GM19324 (cell line): ENCODE measurements around the gene RASGRP2.

Experiments used
- ATAC-seq: cut with Tn5 transposase; IDR thresholded peaks from one replicate; pipeline ENCODE4 v1.9.1; 2021; ENCODE audit warnings: mild to moderate bottlenecking, moderate library complexity; ENCODE audit not compliant: unreplicated experiment, low FRiP score

RASGRP2 gene

DNA sequence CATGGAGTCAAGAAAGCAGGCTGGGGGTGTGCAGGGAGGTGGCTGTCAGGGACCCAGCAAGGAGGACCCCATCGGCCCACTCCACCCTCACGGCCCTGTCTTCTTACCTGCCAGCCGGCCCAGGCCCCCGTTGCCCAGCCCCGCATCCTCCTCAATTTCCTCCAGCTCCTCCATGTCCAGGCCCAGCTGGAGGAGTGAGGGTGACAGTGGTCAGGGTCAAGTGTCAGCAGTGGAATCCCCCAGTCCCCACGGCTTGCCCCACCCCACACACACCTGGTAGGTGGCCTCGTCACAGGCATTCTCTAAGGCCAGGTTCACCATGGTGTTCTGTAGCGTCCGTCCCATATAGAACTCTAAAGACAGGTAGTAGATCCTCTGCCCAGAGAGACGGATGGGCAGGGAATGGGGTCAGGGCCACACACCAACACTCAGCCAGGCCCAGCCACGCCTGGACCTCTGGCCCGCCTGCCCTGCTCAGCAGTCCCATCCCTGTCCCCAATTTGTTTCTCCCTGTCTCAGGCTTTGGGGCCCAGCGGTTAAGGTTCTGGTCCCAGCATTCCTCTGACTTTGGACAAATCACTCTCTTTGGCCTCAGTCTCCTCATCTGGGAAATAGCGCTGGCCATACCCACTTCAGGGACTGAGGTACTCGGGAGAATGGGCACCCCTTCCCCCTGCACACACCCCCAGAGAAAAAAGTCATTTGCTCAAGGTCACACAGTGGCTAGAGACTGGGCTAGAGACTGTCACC is 14.6 kb upstream of the RASGRP2 start:
- no peak for ATAC-seq

DNA sequence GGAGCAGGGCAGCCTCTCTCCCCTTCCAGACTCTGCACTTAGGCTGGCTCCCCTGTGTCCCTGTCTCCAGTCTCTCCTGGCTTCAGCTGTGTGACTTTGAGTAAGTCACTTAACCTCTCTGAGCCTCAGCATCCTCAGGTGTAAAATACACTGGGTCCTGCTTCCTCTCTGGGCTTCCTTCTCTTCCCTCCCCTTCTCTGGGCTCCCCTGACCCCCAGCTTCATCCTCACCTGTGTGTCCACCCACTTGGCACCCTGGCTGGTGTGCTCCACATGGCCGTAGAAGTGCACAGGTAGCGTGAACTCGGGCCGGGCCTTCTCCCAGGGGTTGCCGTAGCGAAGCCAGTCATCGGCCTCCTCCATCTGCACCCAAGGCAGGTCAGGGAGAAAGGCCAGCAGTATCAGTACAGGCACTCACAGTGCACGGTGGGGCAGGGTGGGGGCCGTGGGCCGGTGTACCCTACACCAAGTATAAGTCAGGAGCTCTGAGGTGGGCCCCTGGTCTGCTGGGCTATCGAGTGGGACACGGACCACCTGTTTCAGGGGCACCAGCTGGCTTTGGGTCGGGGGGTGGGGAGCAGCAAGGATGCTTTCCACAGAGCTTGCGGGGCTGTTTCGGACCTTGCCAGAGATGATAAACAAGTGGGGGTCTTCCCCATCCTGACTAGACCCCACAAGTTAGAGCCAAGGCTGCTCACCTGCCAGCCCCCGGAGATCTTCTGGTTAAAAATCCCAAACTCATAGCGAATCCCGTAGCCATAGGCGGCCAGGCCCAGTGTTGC is 13.8 kb upstream of the RASGRP2 start:
- ATAC-seq, result no peak

DNA sequence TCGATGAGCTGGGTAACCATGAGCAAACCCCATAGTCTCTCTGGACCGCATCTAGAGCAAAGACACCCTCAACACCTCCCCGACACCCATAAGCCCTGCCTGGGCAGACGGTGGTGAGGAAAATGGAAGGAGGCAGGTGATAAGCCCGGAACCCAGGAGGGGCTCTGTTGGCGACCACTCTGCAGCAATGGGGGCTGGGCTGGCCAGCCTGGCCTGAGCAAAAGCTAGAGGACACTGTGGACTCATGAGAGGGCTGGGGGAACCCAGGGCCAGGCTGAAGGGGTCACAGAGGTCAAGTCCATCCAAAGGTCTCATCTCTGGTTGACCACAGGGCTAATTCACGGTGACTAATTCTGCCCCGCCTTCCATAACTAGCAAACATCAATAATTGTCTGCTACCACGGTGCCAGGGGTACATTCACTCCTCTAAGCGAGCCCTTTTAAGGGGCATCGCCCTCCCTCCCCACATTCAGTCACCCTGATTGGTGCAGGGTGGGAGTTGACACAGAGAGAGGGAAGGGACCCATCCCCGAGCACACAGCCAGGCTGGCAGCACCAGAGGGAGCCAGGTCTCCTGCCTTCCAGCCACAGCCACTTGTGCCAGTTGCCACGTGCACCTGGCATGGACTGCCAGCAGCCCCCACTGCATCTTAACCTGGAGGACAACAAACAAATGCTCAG is 11.9 kb upstream of the RASGRP2 start:
- ATAC-seq, result no peak

DNA sequence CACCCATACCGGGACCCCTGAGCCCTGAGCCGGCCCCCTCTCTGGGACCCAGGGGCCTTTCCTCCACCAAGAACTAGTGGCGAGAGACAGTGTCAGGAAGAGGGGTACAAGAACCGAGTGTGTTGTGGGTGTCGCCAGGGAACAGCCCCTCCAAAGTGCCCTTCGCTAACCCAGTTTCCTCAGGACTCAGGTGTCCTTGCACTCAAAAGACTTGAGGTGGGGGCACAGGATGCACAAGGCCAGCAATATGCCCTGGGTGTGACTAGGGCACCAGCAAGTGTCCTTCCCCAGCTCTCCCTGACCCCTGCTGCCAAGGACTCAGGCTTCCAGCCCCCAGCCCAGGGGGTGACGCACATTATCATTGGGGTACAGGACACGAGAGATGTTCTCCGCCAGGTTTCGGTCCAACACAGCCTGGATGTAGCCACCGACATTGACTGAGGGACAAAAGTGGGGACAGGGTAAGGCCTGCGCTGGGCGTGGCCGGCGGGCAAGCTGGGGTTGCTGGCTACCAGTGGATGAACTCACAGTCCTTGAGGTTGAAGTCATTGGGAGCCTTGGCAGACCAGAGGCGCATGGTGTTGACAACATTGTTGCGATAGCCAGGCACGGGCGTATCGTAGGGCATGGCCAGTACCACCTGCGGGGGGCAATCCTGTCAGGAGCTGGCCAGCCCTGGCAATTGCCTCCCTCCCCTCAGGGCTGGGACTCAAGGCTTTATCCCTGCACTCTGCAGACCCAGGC is 11.1 kb upstream of the RASGRP2 start:
- no peak for ATAC-seq

DNA sequence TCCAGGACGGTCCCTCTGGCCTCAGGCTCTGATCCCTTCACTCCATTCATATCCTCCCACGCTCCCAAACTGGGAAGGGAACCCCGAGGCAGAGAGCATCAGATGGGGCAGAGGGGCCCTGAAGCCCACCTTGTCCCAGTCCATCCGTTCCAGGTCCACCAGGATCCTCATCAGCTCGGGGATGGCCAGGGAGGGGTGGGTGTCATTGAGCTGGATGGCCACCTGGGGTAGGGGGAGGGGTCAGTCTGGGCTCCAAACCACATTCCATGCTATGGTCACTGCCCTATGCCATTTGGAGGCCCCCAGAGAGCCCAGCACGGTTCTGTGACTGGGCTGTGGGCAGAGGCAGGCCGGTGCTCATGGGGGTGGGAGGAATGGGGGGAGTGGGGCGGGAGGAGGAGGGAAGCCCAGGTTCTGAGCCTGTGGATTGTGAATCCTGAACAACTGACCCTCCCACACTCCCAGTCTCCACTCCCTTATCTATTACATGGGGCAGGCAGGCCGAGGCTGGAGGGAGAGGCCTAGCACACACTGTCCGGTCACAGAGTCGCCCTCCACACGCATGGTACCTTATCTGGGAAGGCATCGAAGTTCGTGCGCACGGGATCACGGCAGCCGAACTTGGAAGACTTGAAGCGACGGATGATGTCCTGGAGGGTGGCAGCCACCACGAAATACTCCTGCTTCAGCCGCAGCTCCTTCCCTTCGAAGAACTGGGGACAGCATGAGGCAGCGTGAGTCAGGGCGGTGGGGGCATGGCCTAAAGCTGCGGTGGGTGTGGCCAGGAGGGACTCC is 10.4 kb upstream of the RASGRP2 start:
- ATAC-seq, result no peak

DNA sequence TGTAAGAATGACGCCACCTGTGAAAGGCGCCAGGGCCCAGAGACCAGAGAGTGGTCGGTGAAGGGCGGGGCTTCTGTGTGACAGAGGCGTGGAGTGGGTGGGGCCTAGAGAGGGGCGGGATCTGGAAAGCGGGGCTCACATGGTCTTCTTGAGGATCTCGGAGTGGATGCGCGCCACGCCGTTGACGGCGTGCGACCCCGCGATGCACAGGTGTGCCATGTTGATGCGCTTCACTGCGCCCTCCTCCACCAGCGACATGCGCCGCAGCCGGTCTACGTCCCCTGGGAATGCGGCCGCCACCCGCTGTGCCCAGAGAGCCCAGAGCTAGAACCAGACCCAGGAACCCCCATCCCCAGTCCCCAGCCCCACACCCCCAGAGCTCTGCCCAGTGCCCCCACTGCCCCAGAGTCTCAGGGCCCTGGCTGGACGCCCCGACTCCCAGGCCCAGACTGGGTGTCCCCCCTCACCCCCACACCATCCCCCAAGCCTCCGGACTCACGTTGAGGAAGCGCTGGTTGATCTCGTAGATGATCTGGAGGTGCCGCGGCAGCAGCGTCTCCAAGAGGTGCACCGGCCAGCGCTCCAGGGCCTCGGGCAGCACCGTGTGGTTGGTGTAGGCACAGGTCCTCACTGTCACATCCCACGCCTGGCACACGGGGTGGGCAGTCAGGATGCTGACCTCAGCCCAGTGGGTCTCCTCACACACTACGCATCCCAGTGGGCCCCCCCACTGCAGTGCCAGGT is 9.6 kb upstream of the RASGRP2 start:
- no peak for ATAC-seq

DNA sequence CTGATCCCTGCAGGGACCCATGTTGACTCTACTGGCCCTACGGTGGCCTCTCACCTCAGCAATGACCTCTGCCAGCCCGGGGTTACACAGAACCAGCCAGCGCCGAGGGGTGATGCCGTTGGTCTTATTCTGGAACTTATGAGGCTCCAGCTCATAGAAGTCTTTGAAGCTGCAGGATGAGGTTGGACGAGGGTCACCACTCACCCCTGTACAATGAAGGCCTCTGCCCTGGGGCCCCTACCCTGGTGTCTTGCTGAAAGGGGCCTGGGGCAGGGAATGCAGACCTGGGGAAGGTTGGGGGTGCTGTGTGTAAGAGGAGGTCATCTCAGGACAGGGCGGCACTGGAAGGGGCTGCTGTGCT is 9.1 kb upstream of the RASGRP2 start:
- ATAC-seq, result no peak

DNA sequence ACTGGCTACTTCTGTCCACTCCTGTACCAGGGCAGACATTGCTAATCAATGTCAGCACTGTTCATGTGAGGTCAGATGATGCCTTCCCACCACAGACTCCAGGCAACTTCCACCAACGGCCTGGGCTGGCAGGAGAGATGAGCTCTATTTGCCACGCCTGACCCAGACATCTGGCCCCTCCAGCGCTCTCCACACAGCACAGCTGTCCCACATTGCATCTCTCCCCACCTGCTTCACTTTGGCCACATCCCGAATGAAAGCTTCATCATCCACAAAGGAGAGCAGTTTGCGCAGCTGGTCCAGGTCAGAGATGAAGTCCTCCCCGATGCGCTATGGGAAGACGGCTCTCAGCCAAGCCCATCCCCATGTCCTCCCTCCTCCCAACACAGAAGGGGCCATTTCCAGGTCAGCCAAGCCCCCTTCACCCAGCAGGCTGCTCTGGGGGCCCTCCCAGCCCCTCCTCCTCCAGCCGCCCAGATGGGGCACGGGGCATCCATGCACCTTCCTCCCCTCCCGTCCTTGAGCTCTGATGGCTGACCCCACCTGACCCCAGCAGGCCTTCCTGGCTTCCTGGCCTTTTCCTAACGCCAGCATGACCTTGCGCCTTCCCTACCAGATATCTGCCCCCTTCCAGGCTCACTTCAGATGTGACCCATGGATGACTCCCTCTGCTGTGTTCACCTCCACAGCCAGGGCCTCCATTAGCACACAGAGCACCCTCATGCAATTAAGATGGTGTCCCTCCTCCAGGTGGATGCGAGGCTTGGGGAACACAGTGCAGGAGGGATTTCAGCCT is 8.4 kb upstream of the RASGRP2 start:
- no peak for ATAC-seq

DNA sequence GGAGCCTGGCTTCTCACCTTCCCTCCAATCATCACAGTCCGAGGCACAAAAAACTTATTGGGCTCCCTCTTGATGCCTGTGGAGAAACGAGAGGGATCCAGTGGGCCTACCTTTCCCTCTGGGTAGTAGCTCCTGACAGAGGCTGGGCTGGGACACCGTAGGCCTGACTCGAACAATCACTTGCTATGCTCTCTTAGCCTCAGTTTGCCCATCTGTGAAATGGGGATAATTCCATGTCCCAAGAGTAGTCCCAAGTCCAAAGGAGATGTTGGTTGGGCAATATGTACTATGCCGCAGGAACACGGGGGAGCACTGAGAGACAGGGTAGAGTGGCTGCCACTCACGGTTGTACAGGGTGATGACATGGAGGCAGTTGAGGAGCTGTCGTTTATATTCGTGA is 7.6 kb upstream of the RASGRP2 start:
- ATAC-seq, result no peak

DNA sequence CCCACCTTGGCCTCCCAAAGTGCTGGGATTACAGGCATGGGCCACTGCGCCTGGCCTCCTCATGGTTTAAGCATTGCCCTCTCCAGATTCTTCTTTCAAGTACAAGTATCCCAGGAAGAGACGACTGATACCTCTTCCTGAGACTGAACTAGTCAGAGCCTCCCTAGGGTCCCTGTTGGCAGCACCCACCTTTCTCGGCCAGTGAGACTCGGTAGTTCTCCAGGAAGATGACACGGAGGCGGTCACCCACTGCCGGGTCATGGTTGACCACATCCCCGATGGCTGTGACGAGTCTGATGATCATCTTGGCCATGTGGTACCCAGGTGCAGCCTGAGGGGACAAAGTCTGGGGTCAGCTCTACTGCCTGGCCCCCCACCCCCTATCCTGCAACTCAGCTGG is 7.2 kb upstream of the RASGRP2 start:
- no peak for ATAC-seq

DNA sequence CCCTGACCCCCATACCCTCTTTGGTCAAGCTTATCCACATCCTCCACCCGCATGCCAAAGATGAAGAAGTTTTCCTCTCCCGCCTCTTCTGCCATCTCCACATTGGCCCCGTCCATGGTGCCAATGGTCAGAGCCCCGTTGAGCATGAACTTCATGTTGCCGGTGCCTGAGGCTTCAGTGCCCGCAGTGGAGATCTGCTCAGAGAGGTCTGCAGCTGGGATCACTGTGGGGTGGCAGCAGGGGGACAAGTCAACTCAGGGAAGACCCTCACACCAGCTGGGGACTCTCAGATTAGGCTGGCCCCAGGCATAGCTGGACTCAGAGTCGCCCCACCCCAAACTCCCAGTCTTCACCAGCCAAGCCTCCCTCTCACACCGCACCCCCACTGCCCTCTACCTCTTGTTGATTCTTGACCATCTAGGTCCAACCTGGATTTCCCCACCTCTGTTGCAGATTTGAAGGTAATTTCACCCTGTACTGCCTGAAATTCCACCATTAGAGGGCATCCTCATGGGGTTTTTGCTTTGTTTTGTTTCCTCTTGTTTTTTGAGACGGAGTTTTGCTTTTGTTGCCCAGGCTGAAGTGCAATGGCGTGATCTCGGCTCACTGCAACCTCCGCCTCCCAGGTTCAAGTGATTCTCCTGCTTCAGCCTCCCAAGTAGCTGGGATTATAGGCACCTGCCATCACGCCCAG is 6.6 kb upstream of the RASGRP2 start:
- ATAC-seq, result no peak

DNA sequence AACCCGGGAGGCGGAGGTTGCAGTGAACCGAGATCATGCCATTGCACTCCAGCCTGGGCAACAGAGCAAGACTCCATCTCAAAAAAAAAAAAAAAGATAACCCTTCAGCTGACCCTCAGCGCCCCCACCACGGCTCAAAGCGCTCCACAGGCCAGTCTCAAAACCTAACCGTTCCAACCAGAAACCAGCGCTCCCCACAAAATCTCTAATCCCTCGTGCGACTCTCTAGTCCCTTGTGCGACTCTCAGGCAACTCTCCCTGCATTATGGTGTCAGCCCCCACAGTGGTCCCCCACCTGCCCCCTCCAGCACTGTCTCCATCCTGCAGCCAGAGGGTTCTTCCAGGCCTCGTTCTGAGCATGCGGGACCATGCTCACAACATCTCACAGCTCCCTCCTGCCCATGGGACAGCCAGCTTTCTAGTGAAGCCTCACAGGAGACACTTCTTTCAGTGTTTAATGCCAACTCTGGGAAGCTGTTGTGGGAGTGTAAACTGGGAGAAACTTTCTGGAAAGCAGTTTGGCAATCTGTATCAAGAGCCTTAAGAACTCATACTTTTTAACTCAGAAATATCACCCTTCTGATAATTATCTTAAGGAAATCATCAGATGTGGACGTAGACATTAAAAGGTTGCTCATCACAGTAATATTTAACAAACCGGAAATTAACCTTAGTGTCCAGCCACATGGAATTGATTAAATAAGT is 4.2 kb upstream of the RASGRP2 start:
- ATAC-seq, result no peak

DNA sequence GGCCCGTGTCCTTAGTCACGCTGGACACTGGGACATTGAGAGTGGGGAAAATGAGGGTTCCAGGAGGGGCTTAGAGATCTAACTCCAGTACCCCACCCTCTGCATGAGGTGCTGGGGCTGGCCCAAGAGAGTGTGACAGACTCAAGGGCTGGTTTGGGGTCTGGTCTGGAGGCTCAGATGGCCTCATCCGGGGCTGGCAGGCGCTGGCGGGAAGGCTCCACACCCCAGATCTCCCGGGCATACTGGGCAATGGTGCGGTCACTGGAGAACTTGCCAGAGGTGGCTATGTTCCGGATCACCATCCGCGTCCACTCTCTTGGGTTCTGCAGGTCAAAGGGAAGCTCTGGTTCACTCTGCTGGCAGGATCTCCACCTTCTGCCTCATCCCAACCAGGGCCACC is 2.5 kb upstream of the RASGRP2 start:
- ATAC-seq, result no peak

DNA sequence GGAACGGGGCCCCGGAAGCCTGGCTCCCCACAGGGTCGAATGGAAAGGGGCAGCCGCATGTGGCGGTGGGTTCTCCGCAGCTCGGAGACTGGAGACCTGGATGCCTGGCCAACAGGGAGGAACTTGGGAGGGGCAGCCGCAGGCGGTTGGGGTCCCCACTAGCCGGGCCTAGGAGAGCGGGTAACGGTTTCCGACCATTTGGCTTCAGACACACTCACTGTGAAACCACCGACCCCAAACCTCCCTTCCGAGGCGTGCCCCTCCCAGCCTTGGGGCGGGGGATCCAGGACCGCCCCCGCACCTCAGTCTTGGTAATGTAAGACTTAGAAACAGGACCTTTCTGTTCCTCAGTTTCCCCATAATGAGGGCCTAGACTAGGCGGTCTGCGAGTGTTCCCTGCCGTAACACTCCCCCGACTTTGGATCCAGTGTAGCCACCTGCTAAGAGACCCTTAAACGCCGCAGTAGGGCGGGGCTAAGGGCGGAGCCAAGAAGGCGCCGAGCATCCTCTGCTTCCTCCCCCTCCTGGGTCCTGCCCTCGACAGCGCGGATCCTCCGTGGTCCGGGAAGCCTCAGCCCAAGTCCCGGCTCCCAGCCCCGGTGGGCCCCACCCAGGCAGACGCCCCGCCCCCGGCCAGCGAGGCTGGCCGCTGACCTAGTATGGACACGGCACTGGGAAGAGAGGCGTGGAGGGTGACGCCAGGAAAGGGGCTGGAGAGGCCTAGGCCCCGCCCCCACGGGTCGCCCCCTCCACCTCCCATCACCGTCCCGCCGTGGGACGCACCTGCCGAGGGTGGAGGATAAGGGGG is 1.8 kb upstream of the RASGRP2 start:
- ATAC-seq, result no peak

DNA sequence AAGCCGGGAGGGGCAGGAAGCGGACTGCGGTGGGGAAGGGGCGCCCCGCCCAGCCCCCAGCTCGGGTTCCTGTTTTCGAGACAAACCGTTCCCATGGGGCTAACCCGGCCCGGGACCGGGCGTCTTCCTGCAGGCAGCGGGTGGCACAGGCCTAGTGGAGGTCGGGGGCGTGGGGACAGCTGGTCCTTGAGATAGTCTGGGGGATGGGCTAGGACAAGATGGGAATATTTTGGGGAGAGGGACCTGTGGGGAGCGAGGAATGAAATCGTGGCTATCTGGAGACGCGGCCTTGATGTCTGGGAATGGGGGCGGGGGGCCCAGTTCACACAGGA is 1.2 kb upstream of the RASGRP2 start:
- no peak for ATAC-seq

DNA sequence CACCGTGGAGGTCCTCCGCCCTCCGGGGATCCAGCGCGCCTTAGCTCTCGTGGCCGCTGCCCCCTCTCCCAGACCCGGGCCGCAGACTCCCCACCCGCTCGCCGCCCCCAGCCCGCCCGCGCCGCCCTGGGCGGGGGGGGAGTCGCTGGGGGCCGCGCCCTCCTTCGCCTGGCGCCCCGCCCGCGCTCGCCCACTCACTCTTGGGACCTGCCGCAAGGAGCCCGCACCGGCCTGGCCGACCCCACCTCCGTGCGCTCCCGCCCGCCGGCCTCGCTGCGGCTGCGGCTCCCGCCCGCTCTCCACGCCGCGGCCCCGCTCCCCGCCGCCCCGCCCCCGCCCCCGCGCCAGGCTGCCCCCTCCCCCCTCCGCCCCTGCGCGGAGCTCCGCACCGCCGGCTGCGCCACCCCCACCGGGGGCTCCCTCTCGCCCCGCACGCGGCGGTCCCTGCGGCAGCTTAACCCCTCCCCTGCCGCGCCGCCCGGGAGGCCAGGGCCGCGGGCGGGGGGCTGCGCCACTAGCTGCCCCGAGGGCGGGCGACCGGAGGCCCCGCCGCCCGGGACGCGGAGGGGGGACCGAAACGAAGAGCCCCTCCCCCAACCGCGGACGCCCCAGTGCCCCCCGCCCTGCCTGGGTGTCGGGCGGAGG is 724 bp upstream of the RASGRP2 start:
- ATAC-seq, result no peak
